Testis (tissue), 5 donors: ENCODE measurements around the gene LAMA3. TPM values are rescaled to one million over a fixed set of nuclear protein-coding genes. Genes with fewer than 3 reads are reported as not detected.
A peak's percentile ranks its signal among the peaks of the same experiment; 100 is the strongest.

Source experiments
- DNase-seq: peaks from one replicate; pipeline ENCODE4 v3.0.0-alpha.2; 2019
- H3K27ac ChIP-seq, 2 donors: fragments of 200-600 bp; sonication (generic); one replicate each; pipeline ENCODE4 v1.5.1; 2019
- H3K27me3 ChIP-seq: fragments of 200-600 bp; sonication (generic); one replicate; pipeline ENCODE4 v1.5.1; 2019
- H3K36me3 ChIP-seq: fragments of 200-600 bp; sonication (generic); one replicate; pipeline ENCODE4 v1.5.1; 2017; ENCODE audit warnings: low read depth; ENCODE audit errors: missing control alignments
- H3K4me1 ChIP-seq: fragments of 200-600 bp; sonication (generic); one replicate; pipeline ENCODE4 v1.5.1; 2019
- H3K4me3 ChIP-seq, 2 donors: fragments of 200-600 bp; sonication (generic); one replicate each; pipeline ENCODE4 v1.5.1; 2017 to 2019
- H3K9me3 ChIP-seq: fragments of 200-600 bp; sonication (generic); one replicate; pipeline ENCODE4 v1.5.1; 2017
- POLR2A ChIP-seq: fragments of 450-650 bp; IDR thresholded peaks from one replicate; pipeline ENCODE4 v1.6.1; 2017; ENCODE audit warnings: antibody characterized with exemption, mild to moderate bottlenecking, moderate library complexity
- WGBS, 2 donors: methylation state at CpG; one replicate each; pipeline ENCODE4 v1.1.5; 2018; 5-methylcytosine and 5-hydroxymethylcytosine counted together
- intact Hi-C: fragments of 100-400 bp; cut with DNase I; formaldehyde crosslinking; loops from one replicate; pipeline ENCODE4 v1.15.1; 2023; ENCODE audit warnings: low total_unique reads
- long read RNA-seq, 2 donors: transcript quantifications; one replicate each; lab custom pipeline, GENCODE V29; 2026
- polyA plus RNA-seq: library from polyadenylated mRNA; stranded (reverse); fragments of 350-450 nt; fragmentation: Illumina TruSeq; extraction: RNeasy Lipid Tissue Mini Kit (QIAGEN cat#74804); gene quantifications from one replicate; pipeline ENCODE4 v1.2.3, GENCODE V29; 2014; ENCODE audit warnings: low read depth, low replicate concordance; ENCODE audit not compliant: insufficient read depth
- total RNA-seq, 2 donors: library from RNA; depleted of rRNA; stranded (reverse); fragments of >200 nt; gene quantifications; one replicate each; pipeline ENCODE4 v1.2.3, GENCODE V29; 2016
- TF ChIP-seq, protein P1 (sequence below), 3 experiments: fragments of 450-650 bp in 2 of 3; fragments of 200-600 bp in 1 of 3; sonication (generic) in 1 of 3; IDR thresholded peaks; one replicate each; pipeline ENCODE4 v1.5.1; 2016 to 2019; ENCODE audit warnings: antibody characterized with exemption in 3 of 3, mild to moderate bottlenecking in 2 of 3, moderate library complexity in 1 of 3

LAMA3 gene, protein sequence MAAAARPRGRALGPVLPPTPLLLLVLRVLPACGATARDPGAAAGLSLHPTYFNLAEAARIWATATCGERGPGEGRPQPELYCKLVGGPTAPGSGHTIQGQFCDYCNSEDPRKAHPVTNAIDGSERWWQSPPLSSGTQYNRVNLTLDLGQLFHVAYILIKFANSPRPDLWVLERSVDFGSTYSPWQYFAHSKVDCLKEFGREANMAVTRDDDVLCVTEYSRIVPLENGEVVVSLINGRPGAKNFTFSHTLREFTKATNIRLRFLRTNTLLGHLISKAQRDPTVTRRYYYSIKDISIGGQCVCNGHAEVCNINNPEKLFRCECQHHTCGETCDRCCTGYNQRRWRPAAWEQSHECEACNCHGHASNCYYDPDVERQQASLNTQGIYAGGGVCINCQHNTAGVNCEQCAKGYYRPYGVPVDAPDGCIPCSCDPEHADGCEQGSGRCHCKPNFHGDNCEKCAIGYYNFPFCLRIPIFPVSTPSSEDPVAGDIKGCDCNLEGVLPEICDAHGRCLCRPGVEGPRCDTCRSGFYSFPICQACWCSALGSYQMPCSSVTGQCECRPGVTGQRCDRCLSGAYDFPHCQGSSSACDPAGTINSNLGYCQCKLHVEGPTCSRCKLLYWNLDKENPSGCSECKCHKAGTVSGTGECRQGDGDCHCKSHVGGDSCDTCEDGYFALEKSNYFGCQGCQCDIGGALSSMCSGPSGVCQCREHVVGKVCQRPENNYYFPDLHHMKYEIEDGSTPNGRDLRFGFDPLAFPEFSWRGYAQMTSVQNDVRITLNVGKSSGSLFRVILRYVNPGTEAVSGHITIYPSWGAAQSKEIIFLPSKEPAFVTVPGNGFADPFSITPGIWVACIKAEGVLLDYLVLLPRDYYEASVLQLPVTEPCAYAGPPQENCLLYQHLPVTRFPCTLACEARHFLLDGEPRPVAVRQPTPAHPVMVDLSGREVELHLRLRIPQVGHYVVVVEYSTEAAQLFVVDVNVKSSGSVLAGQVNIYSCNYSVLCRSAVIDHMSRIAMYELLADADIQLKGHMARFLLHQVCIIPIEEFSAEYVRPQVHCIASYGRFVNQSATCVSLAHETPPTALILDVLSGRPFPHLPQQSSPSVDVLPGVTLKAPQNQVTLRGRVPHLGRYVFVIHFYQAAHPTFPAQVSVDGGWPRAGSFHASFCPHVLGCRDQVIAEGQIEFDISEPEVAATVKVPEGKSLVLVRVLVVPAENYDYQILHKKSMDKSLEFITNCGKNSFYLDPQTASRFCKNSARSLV (N-terminal part only)
- total RNA-seq: 10 to 100 TPM; 14.1 to 22.1 TPM
- 11.9 TPM for polyA plus RNA-seq
- long read RNA-seq, donor 1, partial matches to known transcripts: 6 of 6 reads
- long read RNA-seq, donor 1, other reads (novel, unspliced or antisense): 0 of 6 reads
- long read RNA-seq, donor 2: 0 reads

DNA sequence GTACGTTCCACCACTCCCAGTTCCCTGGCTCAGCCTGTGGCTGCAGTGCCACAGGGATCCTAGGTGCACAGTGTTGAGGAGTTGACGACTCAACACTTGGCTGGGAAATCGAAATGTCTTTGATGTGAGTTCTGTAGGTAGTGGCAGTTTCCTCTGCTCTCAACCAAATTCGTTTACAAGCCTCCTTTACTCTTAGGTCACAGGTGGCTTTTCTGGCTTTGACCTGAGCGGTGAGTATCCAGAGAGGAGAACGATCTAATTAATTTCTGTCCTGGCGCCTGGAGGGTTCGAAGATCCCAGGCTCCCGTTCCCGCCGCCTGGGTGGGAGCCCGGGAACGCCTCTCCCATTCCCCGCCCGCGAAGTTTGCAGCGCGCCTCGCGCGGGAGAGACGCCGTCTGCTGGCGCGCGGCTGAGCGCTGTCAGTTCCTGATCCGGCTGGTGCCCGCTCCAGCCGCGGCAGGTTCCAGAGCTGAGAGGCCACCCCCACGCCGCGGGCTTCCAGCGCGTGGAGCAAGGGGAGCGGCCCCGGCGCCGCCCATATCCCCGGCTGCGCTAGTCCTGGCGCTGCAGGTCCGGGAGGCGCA, at the start of gene LAMA3:
LAMA3 (plus strand) TSS at position 423 of the 585 bp plus-strand sequence. CDS start 231 bp downstream, outside the sequence.
- 0% methylated on average over 6 to 34 of the region's 45 CpGs for WGBS, 2 donors
- Histone ChIP-seq H3K27ac (no peak within 1 kb of the TSS), H3K4me1 (no peaks in the 10 kb centered on the region), H3K36me3 (no peaks in the 10 kb centered on the region), H3K4me3 (peak within 1 kb of the TSS; percentile 61 to 64), H3K9me3 (no peaks in the 10 kb centered on the region), H3K27me3 (no peaks in the 10 kb centered on the region)
- peak; percentile 74 for DNase-seq
- no peak for TF ChIP-seq POLR2A
- TF ChIP-seq, protein P1, sequence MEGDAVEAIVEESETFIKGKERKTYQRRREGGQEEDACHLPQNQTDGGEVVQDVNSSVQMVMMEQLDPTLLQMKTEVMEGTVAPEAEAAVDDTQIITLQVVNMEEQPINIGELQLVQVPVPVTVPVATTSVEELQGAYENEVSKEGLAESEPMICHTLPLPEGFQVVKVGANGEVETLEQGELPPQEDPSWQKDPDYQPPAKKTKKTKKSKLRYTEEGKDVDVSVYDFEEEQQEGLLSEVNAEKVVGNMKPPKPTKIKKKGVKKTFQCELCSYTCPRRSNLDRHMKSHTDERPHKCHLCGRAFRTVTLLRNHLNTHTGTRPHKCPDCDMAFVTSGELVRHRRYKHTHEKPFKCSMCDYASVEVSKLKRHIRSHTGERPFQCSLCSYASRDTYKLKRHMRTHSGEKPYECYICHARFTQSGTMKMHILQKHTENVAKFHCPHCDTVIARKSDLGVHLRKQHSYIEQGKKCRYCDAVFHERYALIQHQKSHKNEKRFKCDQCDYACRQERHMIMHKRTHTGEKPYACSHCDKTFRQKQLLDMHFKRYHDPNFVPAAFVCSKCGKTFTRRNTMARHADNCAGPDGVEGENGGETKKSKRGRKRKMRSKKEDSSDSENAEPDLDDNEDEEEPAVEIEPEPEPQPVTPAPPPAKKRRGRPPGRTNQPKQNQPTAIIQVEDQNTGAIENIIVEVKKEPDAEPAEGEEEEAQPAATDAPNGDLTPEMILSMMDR (IDR thresholded peaks at IDR 0.05): no peak
- intact Hi-C loops: no loop called here

GRCh38 chr18:23640052-23640451, 49.2 kb upstream of the LAMA3 start:
- DNase-seq: no peak
- Histone ChIP-seq H3K27me3 (no peaks in the 10 kb centered on the region), H3K4me1 (no peaks in the 10 kb centered on the region), H3K4me3 (no peak overlapping the region), H3K36me3 (no peaks in the 10 kb centered on the region), H3K9me3 (no peaks in the 10 kb centered on the region), H3K27ac (no peak overlapping the region)
- WGBS, 2 donors: 90 to 93% methylated on average over 2 of the region's 2 CpGs
- TF ChIP-seq POLR2A: no peak
- TF ChIP-seq, protein P1 (IDR thresholded peaks at IDR 0.05): no peak
- intact Hi-C loops: no loop called here

- Histone ChIP-seq H3K9me3 (no peaks in the 10 kb centered on the region), H3K4me1 (no peaks in the 10 kb centered on the region), H3K4me3 (no peak overlapping the region), H3K27me3 (no peaks in the 10 kb centered on the region), H3K36me3 (no peaks in the 10 kb centered on the region), H3K27ac (no peak overlapping the region)
- no peak for DNase-seq
- 90 to 92% methylated on average over 10 to 11 of the region's 11 CpGs for WGBS, 2 donors
- TF ChIP-seq POLR2A: no peak
- TF ChIP-seq, protein P1 (IDR thresholded peaks at IDR 0.05): no peak
- intact Hi-C loops: no loop called here
These were observed 48.0 kb upstream of the LAMA3 start for GRCh38 chr18:23641143-23641720.
